Measurements from ENCODE around the gene ANKRD53. TPM values are rescaled to one million over a fixed set of nuclear protein-coding genes. Genes with fewer than 3 reads are reported as not detected.

Gene ANKRD53, protein sequence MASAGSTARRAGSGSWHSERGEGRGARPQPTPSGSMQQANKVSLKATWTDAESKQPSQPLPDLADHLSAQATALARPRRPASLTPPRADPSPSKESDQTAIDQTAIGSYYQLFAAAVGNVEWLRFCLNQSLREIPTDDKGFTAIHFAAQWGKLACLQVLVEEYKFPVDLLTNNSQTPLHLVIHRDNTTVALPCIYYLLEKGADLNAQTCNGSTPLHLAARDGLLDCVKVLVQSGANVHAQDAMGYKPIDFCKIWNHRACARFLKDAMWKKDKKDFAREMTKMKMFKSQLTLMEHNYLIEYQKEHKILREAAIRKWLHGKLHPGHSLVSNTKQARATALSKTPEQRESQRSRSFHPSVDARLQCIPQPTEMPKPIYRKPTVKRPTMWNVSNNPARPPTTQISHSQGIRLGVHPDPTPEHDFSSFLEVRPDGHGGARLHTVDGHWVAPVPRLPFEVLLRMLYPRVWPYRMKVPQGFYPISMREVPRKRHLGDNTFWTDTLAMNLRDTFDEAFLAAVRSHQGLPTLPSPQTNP
- total RNA-seq (2022; extraction: Qiagen RNA extraction), result 0.11 to 0.30 TPM (median 0.16 TPM) in 3 of 5 replicates, not detected in the others

DNA sequence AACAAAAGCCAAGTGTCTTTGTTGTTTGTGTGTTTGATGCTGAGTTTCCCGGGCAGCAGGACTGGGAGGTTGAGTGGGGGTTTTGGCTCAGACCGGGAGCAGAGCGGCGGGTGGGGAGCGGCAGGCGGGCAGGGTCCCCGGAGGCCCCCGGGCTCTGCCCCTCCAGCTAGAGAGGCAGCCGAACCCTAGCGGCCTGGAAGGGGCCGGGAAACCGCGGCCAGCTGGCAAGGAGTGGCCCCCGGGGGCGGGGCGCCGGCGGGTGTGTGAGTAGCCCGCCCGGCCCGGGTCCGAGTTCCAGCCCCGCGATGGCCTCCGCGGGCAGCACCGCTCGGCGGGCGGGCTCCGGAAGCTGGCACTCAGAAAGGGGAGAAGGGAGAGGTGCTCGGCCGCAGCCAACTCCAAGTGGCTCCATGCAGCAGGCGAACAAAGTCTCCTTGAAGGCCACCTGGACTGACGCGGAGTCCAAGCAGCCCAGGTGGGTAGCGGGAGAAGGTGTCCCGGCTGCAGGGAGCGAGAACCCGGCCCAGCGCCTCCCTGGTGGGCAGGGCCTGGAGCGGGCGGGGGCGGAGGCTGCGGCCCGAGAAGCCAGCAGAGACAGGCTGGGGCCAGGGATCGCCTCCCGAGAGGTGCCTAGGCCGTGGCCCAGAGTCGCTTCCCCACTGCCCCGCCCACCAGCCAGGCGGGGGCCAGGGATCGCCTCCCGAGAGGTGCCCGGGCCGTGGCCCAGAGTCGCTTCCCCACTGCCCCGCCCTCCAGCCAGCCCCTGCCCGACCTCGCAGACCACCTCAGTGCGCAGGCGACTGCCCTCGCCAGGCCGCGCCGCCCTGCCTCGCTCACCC lies at the start of gene ANKRD53:
Gene ANKRD53, plus strand, starts transcription at position 290 of the 839 bp plus-strand sequence. Its CDS starts 16 bp downstream, at position 306.

DNA sequence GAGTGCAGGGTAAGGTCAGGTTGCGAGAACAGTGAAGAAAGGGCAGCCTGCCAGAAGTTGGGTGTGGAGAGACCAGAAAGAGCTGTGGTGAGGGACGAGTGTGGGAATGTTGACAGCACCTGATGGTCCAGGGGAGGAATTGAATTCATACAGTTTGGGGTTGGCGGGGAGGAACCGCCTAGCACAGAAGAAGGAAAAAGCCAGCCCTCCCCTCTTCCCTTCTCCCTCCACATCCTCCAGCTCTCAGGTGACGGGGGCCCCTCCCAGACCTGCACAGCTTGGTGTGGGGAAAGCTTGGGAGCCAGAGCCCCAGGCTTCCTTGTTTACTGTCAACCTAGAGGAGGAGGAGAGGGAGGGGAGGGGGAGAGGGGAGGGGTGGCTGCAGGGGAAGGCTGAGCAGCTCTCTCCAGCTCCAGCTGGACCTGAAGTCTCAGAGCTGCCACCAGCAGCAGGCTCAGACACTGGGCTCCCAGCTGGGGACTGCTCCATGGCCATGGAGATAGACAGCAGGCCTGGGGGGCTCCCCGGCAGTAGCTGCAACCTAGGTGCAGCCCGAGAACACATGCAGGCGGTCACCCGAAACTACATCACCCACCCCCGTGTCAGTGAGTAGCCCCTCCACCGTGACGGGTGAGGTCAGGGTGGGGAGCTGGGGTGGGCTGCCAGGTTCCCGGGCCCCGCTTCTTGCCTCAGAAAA lies 42.8 kb upstream of the ANKRD53 start, which contains the start of gene ATP6V1B1:
Gene ATP6V1B1, plus strand, starts transcription at position 433 of the 697 bp plus-strand sequence. Its CDS starts 55 bp downstream, at position 488.

DNA sequence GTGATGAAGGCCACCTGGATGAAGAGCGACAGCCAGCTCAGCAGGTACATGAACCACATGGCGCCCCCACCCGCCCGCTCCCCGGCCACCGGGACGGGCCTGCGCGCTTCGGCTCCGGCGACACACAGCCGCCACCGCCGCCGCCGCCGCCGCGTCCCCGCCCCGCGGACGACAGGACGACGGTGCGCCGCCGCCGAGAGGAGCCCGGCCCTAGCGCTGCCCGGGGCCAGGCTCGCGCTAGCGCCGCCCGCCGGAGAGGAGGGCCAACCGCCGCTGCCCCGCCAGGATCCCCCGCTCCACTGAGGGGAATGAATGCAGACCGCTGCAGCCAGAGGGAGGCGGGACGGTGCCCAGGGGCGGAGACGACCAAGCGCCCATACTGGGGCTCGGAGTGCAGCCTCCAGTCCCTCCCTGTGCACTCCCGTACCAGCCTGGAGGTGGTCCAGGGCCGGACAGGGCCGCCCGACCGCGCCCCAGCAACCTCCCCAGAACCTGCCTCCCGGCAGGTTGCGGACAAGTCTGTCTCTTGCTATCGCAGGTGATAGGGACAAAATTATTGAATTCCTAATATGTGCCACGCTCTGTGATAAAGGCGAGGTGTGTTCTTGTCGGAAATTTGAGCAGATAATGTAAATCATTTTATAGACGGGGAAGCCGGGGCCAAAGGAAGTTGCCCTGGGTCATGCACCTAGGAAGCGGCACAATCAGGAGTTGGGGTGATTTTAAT lies 16.4 kb downstream of the ANKRD53 start, which contains the start of gene TEX261:
Gene TEX261, minus strand, starts transcription at position 175 of the 727 bp plus-strand sequence. Its CDS starts 116 bp downstream, at position 59.

Other genes with a start within 250 kb of the ANKRD53 start
- gene ADD2, start 210.4 kb upstream of the ANKRD53 start, total RNA-seq (2022; extraction: Qiagen RNA extraction), result 21.3 to 27.6 TPM (median 27.3 TPM) in 5 replicates
- not detected in 5 replicates for gene FIGLA, start 188.0 kb upstream of the ANKRD53 start, total RNA-seq (2022; extraction: Qiagen RNA extraction)
- gene CLEC4F, start 158.0 kb upstream of the ANKRD53 start, total RNA-seq (2022; extraction: Qiagen RNA extraction), result not detected in 5 replicates
- gene CD207, start 142.8 kb upstream of the ANKRD53 start, total RNA-seq (2022; extraction: Qiagen RNA extraction), result not detected in 5 replicates
- 3.4 to 5.6 TPM (median 4.4 TPM) in 5 replicates for gene VAX2, start 78.1 kb upstream of the ANKRD53 start, total RNA-seq (2022; extraction: Qiagen RNA extraction)
- 2.0 to 2.7 TPM (median 2.2 TPM) in 5 replicates for gene ATP6V1B1, start 42.7 kb upstream of the ANKRD53 start, total RNA-seq (2022; extraction: Qiagen RNA extraction)
- gene TEX261, start 16.2 kb downstream of the ANKRD53 start, total RNA-seq (2022; extraction: Qiagen RNA extraction), result 75.0 to 81.6 TPM (median 80.7 TPM) in 5 replicates
- gene NAGK, start 90.0 kb downstream of the ANKRD53 start, total RNA-seq (2022; extraction: Qiagen RNA extraction), result 63.2 to 84.5 TPM (median 82.7 TPM) in 5 replicates
- 10.1 to 13.5 TPM (median 13.1 TPM) in 5 replicates for gene MCEE, start 151.6 kb downstream of the ANKRD53 start, total RNA-seq (2022; extraction: Qiagen RNA extraction)
- 37.9 to 46.9 TPM (median 38.8 TPM) in 5 replicates for gene MPHOSPH10, start 152.0 kb downstream of the ANKRD53 start, total RNA-seq (2022; extraction: Qiagen RNA extraction)
- gene PAIP2B, start 248.5 kb downstream of the ANKRD53 start, total RNA-seq (2022; extraction: Qiagen RNA extraction), result 0.22 to 0.34 TPM (median 0.26 TPM) in 5 replicates

Measured in A549 treated with Mapracorat at 1 μM for 4 hours (cell line).